Neural cell (in vitro differentiated cells): ENCODE measurements around the gene FASTK.

Experiments
- CTCF ChIP-seq: fragments of 450-650 bp; IDR thresholded peaks from 2 replicates; pipeline ENCODE4 v1.5.1; 2014; ENCODE audit warnings: antibody characterized with exemption, mild to moderate bottlenecking, moderate library complexity; ENCODE audit not compliant: poor library complexity, severe bottlenecking
- EP300 ChIP-seq: fragments of 450-650 bp; conservative IDR thresholded peaks from 2 replicates; pipeline ENCODE4 v1.6.1; 2014; ENCODE audit warnings: antibody characterized with exemption, mild to moderate bottlenecking, moderate library complexity; ENCODE audit not compliant: poor library complexity, severe bottlenecking
- REST ChIP-seq: IDR thresholded peaks from 2 replicates; pipeline ENCODE4 v1.6.1; 2012; ENCODE audit warnings: borderline replicate concordance

GRCh38 chr7:151073990-151074389, 6.6 kb downstream of the FASTK start:
- no peak for TF ChIP-seq CTCF
- no peak for TF ChIP-seq EP300
- no peak for TF ChIP-seq REST
